ENCODE results near the gene OTUD5.
A peak's percentile ranks its signal among the peaks of the same experiment; 100 is the strongest.

OTUD5 gene

GRCh38 chrX:48957827-48958634 lies 624 bp upstream of the OTUD5 start:
- H3K4me2 ChIP-seq (ENCODE audit: low read length): peak overlapping the region; percentile 85
- no peaks in the 10 kb centered on the region for H3K36me3 ChIP-seq (ENCODE audit: control insufficient read depth, insufficient read depth, low read length)
- peak overlapping the region; percentile 98 for H3K27ac ChIP-seq
- TF ChIP-seq CTCF (IDR thresholded peaks at IDR 0.05): no peak
- peak overlapping the region; percentile 88 for H3K4me3 ChIP-seq (ENCODE audit: low read depth, low read length)
- peaks cover 14% of the 10 kb centered on the region for H3K4me1 ChIP-seq
- H3K9ac ChIP-seq: no peak overlapping the region
- peak overlapping the region; percentile 43 for H2AFZ ChIP-seq
- H3K79me2 ChIP-seq: peaks cover 32% of the 10 kb centered on the region
- H3K27me3 ChIP-seq (ENCODE audit: control insufficient read depth, insufficient read depth, low read length): no peaks in the 10 kb centered on the region
- no peaks in the 10 kb centered on the region for H3K9me3 ChIP-seq (ENCODE audit: control insufficient read depth, low read length)

GRCh38 chrX:48956728-48957414 lies 536 bp downstream of the OTUD5 start:
- Histone ChIP-seq H3K9me3 (ENCODE audit: control insufficient read depth, low read length) (no peaks in the 10 kb centered on the region), H3K27me3 (ENCODE audit: control insufficient read depth, insufficient read depth, low read length) (no peaks in the 10 kb centered on the region), H3K79me2 (peaks cover 34% of the 10 kb centered on the region), H3K4me3 (ENCODE audit: low read depth, low read length) (peak overlapping the region; percentile 56), H3K9ac (no peak overlapping the region), H3K4me1 (peaks cover 12% of the 10 kb centered on the region), H3K4me2 (ENCODE audit: low read length) (peak overlapping the region; percentile 54), H2AFZ (no peak overlapping the region), H3K36me3 (ENCODE audit: control insufficient read depth, insufficient read depth, low read length) (no peaks in the 10 kb centered on the region), H3K27ac (peak overlapping the region; percentile 69)
- TF ChIP-seq CTCF (IDR thresholded peaks at IDR 0.05): no peak

GRCh38 chrX:48948589-48948988 lies 8.8 kb downstream of the OTUD5 start:
- no peak for TF ChIP-seq CTCF (IDR thresholded peaks at IDR 0.05)

GRCh38 chrX:48945517-48946348 lies 11.7 kb downstream of the OTUD5 start:
- peak; percentile 72 for TF ChIP-seq CTCF (IDR thresholded peaks at IDR 0.05)

More at GRCh38 chrX:48948589-48948988, 8.8 kb downstream of the OTUD5 start:
- Histone ChIP-seq H3K9ac (no peak overlapping the region), H3K4me3 (ENCODE audit: low read depth, low read length) (no peak overlapping the region), H2AFZ (no peak overlapping the region), H3K27ac (no peak overlapping the region), H3K4me1 (no peaks in the 10 kb centered on the region), H3K79me2 (peaks cover 27% of the 10 kb centered on the region), H3K4me2 (ENCODE audit: low read length) (no peak overlapping the region), H3K27me3 (ENCODE audit: control insufficient read depth, insufficient read depth, low read length) (no peaks in the 10 kb centered on the region), H3K36me3 (ENCODE audit: control insufficient read depth, insufficient read depth, low read length) (no peaks in the 10 kb centered on the region), H3K9me3 (ENCODE audit: control insufficient read depth, low read length) (no peaks in the 10 kb centered on the region)

More at GRCh38 chrX:48945517-48946348, 11.7 kb downstream of the OTUD5 start:
- H3K4me3 ChIP-seq (ENCODE audit: low read depth, low read length): no peak overlapping the region
- H3K79me2 ChIP-seq: peaks cover 32% of the 10 kb centered on the region
- H3K9me3 ChIP-seq (ENCODE audit: control insufficient read depth, low read length): no peaks in the 10 kb centered on the region
- H3K36me3 ChIP-seq (ENCODE audit: control insufficient read depth, insufficient read depth, low read length): no peaks in the 10 kb centered on the region
- H3K27me3 ChIP-seq (ENCODE audit: control insufficient read depth, insufficient read depth, low read length): no peaks in the 10 kb centered on the region
- no peak overlapping the region for H3K4me2 ChIP-seq (ENCODE audit: low read length)
- no peak overlapping the region for H2AFZ ChIP-seq
- no peak overlapping the region for H3K9ac ChIP-seq
- H3K27ac ChIP-seq: no peak overlapping the region
- H3K4me1 ChIP-seq: no peaks in the 10 kb centered on the region
